HEK293 (cell line): ENCODE data around the gene CHM.

ENCODE experiments used
- CTCF ChIA-PET: fragments of 350-600 bp; formaldehyde crosslinking; extraction: SDS; loops from one replicate; lab custom pipeline; 2021; ENCODE audit warnings: antibody characterized with exemption; lab: Yijun Ruan, JAX
- POLR2A ChIA-PET: fragments of 300-600 bp; formaldehyde crosslinking; extraction: SDS; loops from one replicate; lab custom pipeline; 2020; ENCODE audit warnings: antibody characterized with exemption, inconsistent platforms; lab: Yijun Ruan, JAX
- H3K27ac ChIP-seq: fragments of 200-500 bp; sonication (Bioruptor generic); 2 replicates; pipeline ENCODE4 v1.5.1; 2014; ENCODE audit warnings: low read depth, low read length, control low read depth, inconsistent platforms; ENCODE audit errors: extremely low read depth
- H3K36me3 ChIP-seq, 2 experiments: fragments of 200-500 bp in 1 of 2; sonication (Bioruptor generic) in 1 of 2; 1 replicate in 1 of 2; 2 replicates in 1 of 2; pipeline ENCODE4 v1.5.1; 2014 to 2017; ENCODE audit warnings: inconsistent platforms in 2 of 2, low read length in 2 of 2; ENCODE audit not compliant: control insufficient read depth in 2 of 2, insufficient read depth in 1 of 2
- H3K4me1 ChIP-seq: fragments of 200-500 bp; sonication (Bioruptor generic); 2 replicates; pipeline ENCODE4 v1.5.1; 2014; ENCODE audit warnings: mild to moderate bottlenecking, low read length, inconsistent platforms; ENCODE audit not compliant: control insufficient read depth, insufficient read depth
- H3K4me3 ChIP-seq: 2 replicates; pipeline ENCODE4 v1.5.1; 2011; ENCODE audit warnings: low read depth, mild to moderate bottlenecking, control low read depth, low read length, moderate library complexity
- H3K9me3 ChIP-seq: fragments of 200-500 bp; sonication (Bioruptor generic); 2 replicates; pipeline ENCODE4 v1.5.1; 2014; ENCODE audit warnings: low read depth, low read length, inconsistent platforms; ENCODE audit not compliant: control insufficient read depth, insufficient read depth
- BCL11B ChIP-seq: fragments of 450-650 bp; formaldehyde crosslinking; IDR thresholded peaks from 2 replicates; pipeline ENCODE4 v1.5.1; 2016; ENCODE audit warnings: low read depth, missing biosample characterization, missing genetic modification characterization
- IKZF3 ChIP-seq: fragments of 450-650 bp; IDR thresholded peaks from 2 replicates; pipeline ENCODE4 v1.5.0; 2018; ENCODE audit warnings: missing biosample characterization, mild to moderate bottlenecking, missing genetic modification characterization, moderate library complexity
- PATZ1 ChIP-seq: fragments of 450-650 bp; formaldehyde crosslinking; IDR thresholded peaks from 2 replicates; pipeline ENCODE4 v1.5.1; 2016; ENCODE audit warnings: missing biosample characterization, missing genetic modification characterization
- PRDM4 ChIP-seq: fragments of 450-650 bp; formaldehyde crosslinking; IDR thresholded peaks from 2 replicates; pipeline ENCODE4 v1.5.1; 2017; ENCODE audit warnings: missing biosample characterization, missing genetic modification characterization
- REST ChIP-seq: fragments of 450-650 bp; formaldehyde crosslinking; IDR thresholded peaks from 2 replicates; pipeline ENCODE4 v1.5.1; 2016; ENCODE audit warnings: missing biosample characterization, missing genetic modification characterization
- SALL2 ChIP-seq: fragments of 450-650 bp; formaldehyde crosslinking; IDR thresholded peaks from 2 replicates; pipeline ENCODE4 v1.5.0; 2017; ENCODE audit warnings: missing biosample characterization, mild to moderate bottlenecking, missing genetic modification characterization, borderline replicate concordance
- SP3 ChIP-seq: fragments of 450-650 bp; formaldehyde crosslinking; IDR thresholded peaks from 2 replicates; pipeline ENCODE4 v1.5.1; 2016; ENCODE audit warnings: missing biosample characterization, missing genetic modification characterization
- TRIM28 ChIP-seq: IDR thresholded peaks from 2 replicates; pipeline ENCODE4 v1.6.1; 2011; ENCODE audit warnings: low read length, control low read depth, borderline replicate concordance
- ZBTB1 ChIP-seq: fragments of 450-650 bp; formaldehyde crosslinking; IDR thresholded peaks from 2 replicates; pipeline ENCODE4 v1.5.1; 2016; ENCODE audit warnings: missing biosample characterization, missing genetic modification characterization
- ZFP37 ChIP-seq: fragments of 450-650 bp; formaldehyde crosslinking; IDR thresholded peaks from 2 replicates; pipeline ENCODE4 v1.5.1; 2016; ENCODE audit warnings: missing biosample characterization, missing genetic modification characterization
- ZIC2 ChIP-seq: fragments of 450-650 bp; formaldehyde crosslinking; IDR thresholded peaks from 2 replicates; pipeline ENCODE4 v1.5.1; 2016; ENCODE audit warnings: missing biosample characterization, missing genetic modification characterization
- ZNF175 ChIP-seq: fragments of 450-650 bp; formaldehyde crosslinking; IDR thresholded peaks from 2 replicates; pipeline ENCODE4 v1.5.1; 2016; ENCODE audit warnings: missing biosample characterization, missing genetic modification characterization
- ZNF426 ChIP-seq: fragments of 450-650 bp; formaldehyde crosslinking; IDR thresholded peaks from 2 replicates; pipeline ENCODE4 v1.5.1; 2017; ENCODE audit warnings: missing biosample characterization, missing genetic modification characterization, mild to moderate bottlenecking, inconsistent platforms, moderate library complexity
- ZNF660 ChIP-seq: fragments of 450-650 bp; IDR thresholded peaks from 2 replicates; pipeline ENCODE4 v1.5.1; 2018; ENCODE audit warnings: missing biosample characterization, mild to moderate bottlenecking, missing genetic modification characterization
- TF ChIP-seq, protein P1 (sequence below): fragments of 450-650 bp; formaldehyde crosslinking; IDR thresholded peaks from 2 replicates; pipeline ENCODE4 v1.5.1; 2016; ENCODE audit warnings: missing biosample characterization, missing genetic modification characterization
- TF ChIP-seq, protein P2 (sequence below): fragments of 450-650 bp; formaldehyde crosslinking; IDR thresholded peaks from 2 replicates; pipeline ENCODE4 v1.5.1; 2016; ENCODE audit warnings: missing biosample characterization, missing genetic modification characterization
- TF ChIP-seq, protein P3 (sequence below): fragments of 450-650 bp; formaldehyde crosslinking; IDR thresholded peaks from 2 replicates; pipeline ENCODE4 v1.5.1; 2016; ENCODE audit warnings: missing biosample characterization, missing genetic modification characterization, low read depth

Gene CHM

GRCh38 chrX:85897362-85898126, 149.8 kb downstream of the CHM start (continued):
- TF ChIP-seq, protein P1, sequence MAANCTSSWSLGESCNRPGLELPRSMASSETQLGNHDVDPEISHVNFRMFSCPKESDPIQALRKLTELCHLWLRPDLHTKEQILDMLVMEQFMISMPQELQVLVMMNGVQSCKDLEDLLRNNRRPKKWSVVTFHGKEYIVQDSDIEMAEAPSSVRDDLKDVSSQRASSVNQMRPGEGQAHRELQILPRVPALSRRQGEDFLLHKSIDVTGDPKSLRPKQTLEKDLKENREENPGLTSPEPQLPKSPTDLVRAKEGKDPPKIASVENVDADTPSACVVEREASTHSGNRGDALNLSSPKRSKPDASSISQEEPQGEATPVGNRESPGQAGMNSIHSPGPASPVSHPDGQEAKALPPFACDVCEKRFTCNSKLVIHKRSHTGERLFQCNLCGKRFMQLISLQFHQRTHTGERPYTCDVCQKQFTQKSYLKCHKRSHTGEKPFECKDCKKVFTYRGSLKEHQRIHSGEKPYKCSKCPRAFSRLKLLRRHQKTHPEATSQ, result no peak
- TF ChIP-seq BCL11B (tag by site-specific recombination), result no peak
- TF ChIP-seq REST, result no peak

- no peak overlapping the region for H3K4me3 ChIP-seq
- TF ChIP-seq ZIC2 (no peak), SP3 (tag by site-specific recombination) (no peak), PATZ1 (tag by site-specific recombination) (no peak), PRDM4 (no peak), ZFP37 (tag by site-specific recombination) (no peak), IKZF3 (no peak), TRIM28 (no peak), SALL2 (tag by site-specific recombination) (no peak), ZNF660 (tag by site-specific recombination) (no peak), ZNF426 (no peak), ZBTB1 (tag by site-specific recombination) (no peak), ZNF175 (tag by site-specific recombination) (no peak)
- TF ChIP-seq, protein P2, sequence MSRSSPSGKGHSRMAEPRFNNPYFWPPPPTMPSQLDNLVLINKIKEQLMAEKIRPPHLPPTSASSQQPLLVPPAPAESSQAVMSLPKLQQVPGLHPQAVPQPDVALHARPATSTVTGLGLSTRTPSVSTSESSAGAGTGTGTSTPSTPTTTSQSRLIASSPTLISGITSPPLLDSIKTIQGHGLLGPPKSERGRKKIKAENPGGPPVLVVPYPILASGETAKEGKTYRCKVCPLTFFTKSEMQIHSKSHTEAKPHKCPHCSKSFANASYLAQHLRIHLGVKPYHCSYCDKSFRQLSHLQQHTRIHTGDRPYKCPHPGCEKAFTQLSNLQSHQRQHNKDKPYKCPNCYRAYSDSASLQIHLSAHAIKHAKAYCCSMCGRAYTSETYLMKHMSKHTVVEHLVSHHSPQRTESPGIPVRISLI, result no peak
- TF ChIP-seq, protein P3, sequence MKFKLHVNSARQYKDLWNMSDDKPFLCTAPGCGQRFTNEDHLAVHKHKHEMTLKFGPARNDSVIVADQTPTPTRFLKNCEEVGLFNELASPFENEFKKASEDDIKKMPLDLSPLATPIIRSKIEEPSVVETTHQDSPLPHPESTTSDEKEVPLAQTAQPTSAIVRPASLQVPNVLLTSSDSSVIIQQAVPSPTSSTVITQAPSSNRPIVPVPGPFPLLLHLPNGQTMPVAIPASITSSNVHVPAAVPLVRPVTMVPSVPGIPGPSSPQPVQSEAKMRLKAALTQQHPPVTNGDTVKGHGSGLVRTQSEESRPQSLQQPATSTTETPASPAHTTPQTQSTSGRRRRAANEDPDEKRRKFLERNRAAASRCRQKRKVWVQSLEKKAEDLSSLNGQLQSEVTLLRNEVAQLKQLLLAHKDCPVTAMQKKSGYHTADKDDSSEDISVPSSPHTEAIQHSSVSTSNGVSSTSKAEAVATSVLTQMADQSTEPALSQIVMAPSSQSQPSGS, result no peak
- TF ChIP-seq, all 188 proteins: peak for 0
- Histone ChIP-seq H3K9me3 (no peaks in the 10 kb centered on the region; the same call in 1 of the 2 replicates), H3K27ac (no peak overlapping the region), H3K4me1 (no peaks in the 10 kb centered on the region), H3K36me3 (no peaks in the 10 kb centered on the region)
- CTCF ChIA-PET, result interaction anchor here (0.6 kb wide), 1 partner anchor 56 kb away, joined by 3 read pairs; no protein-coding TSS in a partner anchor
- POLR2A ChIA-PET, result no interaction called here
Measured at GRCh38 chrX:85882601-85883000, 164.8 kb downstream of the CHM start.
